OCI-LY3 (cell line): ENCODE measurements around the gene EIF4B.

Source experiments
- EZH2phosphoT487 ChIP-seq: fragments of 200-600 bp; shearing (Covaris generic); IDR thresholded peaks from 2 replicates; pipeline ENCODE4 v1.6.1; 2018; ENCODE audit warnings: antibody characterized with exemption, mixed run types, low read depth
- TF ChIP-seq, protein P1 (sequence below): fragments of 200-600, 300-600 bp; sonication (generic); IDR thresholded peaks from 2 replicates; pipeline ENCODE4 v1.5.1; 2014; ENCODE audit warnings: antibody characterized with exemption, low read length, low read depth

DNA sequence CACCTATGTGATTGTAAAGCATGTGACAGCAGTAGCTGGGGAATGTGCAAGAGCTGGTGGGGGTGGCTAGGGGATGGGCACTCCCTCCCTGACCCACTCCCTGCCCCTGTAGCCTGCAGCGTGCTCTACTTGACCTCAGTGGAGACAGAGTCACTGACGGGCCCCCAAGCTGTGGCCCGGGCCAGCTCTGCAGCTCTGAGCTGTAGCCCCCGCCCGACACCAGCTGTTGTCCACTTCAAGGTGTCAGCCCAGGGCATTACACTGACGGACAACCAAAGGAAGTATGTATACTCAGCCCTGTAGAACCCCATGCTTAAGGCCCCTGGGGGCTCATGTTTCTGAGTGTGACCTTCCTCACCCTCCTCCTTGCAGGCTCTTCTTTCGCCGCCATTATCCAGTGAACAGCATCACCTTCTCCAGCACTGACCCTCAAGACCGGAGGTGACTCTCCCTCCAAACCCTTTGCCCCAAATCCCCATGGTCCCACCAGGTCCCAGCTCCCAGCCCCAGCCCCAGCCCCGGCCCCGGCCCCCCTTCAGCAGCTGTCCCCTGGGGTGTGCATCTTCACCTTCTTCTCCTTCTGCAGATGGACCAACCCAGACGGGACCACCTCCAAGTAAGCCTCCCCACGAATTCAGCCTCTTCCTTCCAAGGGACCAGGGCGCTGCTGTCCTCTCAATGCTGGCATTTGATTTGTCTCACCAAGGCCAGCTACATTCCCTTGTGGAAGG is 56.9 kb downstream of the EIF4B start:
- TF ChIP-seq EZH2phosphoT487: no peak
- TF ChIP-seq, protein P1, sequence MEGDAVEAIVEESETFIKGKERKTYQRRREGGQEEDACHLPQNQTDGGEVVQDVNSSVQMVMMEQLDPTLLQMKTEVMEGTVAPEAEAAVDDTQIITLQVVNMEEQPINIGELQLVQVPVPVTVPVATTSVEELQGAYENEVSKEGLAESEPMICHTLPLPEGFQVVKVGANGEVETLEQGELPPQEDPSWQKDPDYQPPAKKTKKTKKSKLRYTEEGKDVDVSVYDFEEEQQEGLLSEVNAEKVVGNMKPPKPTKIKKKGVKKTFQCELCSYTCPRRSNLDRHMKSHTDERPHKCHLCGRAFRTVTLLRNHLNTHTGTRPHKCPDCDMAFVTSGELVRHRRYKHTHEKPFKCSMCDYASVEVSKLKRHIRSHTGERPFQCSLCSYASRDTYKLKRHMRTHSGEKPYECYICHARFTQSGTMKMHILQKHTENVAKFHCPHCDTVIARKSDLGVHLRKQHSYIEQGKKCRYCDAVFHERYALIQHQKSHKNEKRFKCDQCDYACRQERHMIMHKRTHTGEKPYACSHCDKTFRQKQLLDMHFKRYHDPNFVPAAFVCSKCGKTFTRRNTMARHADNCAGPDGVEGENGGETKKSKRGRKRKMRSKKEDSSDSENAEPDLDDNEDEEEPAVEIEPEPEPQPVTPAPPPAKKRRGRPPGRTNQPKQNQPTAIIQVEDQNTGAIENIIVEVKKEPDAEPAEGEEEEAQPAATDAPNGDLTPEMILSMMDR: no peak
